NCI-H1930 (cell line): Measurements from ENCODE around the gene CDK19.

Source experiments
- DNase-seq, 2 experiments: peaks; one replicate each; lab custom pipeline; 2025; lab: John Stamatoyannopoulos, UW

The CDK19 gene

DNA sequence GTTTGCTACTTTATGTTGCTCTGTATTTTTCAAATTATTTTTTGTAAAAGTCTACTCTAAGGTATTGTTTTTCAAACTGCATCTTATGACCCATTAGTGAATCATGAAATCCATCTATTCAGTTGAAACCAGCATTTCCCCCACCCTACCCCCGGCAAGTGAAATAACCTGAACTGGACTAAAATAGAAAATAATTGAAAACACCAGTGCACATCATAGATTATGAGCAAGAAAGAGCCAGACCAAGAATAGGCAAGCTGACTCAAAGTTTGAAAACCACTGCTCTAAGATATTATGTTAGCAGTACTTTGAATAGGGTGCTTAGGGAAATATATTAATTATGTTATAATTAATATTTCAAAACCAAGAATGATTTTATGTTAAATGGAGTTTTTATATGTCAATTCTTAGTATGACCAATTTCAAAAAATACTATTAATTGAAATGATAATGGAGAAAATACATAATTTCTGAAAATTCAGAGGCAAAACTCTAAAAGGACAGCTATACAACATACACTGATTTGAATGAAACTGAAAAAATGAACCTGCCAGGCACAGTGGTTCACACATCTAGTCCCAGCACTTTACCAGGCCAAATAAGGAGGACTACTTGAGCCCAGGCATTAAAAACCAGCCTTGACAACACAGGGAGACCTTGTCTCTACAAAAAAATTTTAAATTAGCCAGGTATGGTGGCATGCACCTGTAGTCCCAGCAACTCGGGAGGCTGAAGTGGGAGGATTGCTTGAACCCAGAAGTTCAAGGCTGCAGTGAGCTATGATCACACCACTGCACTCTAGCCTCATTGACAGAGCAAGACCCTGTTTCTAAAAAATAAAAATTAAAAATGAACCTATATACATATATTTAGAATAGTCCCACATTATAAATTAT, 112.0 kb downstream of the CDK19 start:
- no peak for DNase-seq

DNA sequence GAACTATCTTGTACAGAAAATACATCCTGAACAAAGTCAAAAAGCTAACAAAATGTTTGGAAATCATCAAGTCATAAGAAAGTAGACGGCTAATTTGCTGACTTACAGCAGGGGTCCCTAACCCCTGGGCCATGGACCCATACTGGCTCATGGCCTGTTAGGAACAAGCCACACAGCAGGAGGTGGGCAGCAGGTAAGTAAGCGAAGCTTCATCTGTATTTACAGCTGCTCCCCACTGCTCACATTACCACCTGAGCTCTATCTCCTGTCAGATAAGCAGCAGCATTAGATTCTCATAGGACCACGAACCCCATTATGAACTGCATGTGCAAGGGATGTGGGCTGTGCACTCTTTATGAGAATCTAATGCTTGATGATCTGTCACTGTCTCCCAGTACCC, 115.5 kb downstream of the CDK19 start:
- DNase-seq, result no peak

DNA sequence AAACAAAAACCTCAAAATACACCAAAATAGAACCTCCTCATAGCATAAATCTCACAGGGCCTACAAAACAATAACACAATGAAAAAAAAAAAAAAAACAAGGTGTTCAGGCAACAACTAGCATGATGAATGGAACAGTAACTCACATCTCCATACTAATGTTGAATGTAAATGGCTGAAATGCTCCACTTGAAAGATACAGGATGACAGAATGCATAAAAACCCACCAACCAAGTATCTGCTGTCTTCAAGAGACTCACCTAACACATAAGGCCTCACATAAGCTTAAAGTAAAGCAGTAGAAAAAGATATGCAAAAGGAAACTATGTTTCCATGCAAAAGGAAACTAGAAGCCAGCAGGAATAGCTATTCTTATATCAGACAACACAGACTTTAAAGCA, 121.3 kb downstream of the CDK19 start:
- no peak for DNase-seq

DNA sequence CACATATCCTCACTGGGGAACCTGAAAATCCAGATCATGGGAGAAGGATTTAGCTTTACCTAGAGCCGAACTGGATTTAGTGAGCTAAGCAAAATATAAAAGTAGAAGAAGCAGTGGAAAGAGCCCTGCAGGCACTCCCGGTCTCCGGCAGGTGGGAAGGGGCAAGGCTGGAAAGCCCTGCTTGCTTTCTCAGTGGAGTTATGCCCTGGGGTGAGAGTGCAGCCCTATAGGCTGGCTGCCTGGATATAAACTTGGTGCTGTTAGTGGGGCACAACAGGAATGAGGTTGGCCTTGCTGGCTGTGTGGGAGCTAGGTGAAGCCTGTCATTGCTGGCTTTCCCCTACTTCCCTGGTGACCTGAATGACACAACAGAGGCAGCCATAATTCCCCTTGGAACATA, 122.0 kb downstream of the CDK19 start:
- no peak for DNase-seq

DNA sequence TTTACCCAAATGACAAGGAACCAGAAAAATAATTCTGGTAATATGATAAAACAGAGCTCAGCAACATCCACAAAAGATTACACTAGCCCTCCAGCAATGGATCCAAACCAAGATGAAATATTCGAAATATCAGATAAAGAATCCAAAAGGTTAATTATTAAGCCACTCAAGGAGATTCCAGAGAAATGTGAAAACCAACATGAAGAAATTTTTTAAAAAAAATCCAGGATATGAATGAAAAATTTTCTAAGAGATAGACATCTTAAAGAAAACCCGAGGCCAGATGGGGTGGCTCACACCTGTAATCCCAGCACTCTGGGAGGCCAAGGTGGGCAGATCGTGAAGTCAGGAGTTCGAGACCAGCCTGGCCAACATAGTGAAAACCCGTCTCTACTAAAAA, 124.4 kb downstream of the CDK19 start:
- DNase-seq, result no peak

DNA sequence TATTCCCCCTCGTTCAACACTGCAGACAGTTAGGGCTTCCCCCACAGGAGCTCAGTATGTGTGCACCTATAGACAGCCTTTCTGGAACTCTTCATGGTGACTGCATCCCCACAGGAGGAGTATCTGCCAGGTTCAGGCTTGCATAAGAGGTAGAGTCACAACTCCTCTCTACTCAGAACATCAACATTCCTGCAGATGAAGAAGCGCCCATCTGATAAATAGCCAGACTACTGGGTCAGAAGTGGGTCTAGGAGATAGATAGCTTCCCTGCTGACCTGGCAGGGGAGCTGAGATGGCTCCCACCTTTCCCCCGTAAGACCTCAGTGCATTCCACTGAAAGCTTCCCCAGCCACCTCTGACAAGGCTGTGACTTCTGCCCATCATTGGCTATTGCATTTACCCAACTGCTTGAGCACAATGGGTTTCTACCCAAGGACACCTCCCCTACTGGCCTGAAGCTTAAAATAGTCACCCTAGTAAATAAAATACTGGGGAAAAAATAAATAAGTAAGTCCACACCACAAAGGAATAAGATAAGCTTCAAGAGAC, 125.1 kb downstream of the CDK19 start:
- DNase-seq, result no peak

DNA sequence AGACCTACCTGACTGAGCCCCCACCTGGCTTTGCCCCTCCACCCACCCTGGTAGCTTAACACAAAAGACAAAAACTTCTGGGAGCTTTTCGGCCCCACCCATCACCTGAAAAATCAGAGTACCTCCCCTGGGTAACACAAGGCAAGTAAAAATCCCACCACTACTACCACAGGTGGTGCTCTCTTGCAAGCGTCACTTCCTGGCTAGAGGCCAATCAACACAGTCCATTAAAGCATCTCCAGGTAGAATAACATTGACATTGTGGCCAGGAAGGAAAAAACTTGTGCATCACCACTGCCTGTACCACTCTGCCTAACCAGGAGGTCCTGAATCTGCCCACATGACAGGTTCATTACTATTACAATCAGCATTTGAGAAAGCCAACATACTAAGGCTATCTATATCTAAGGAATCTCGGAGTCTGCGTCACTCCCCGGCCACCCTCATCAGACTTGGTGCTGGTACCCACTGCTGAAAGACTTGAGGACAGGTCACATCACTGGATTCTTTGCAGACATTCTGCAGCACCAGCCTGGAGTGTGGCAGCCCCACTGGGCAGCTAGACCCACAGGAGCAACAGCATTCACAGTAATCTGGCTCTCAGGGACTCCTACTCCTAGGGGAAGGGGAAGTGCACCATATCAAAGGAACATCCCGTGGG, 125.9 kb downstream of the CDK19 start:
- DNase-seq, result no peak

DNA sequence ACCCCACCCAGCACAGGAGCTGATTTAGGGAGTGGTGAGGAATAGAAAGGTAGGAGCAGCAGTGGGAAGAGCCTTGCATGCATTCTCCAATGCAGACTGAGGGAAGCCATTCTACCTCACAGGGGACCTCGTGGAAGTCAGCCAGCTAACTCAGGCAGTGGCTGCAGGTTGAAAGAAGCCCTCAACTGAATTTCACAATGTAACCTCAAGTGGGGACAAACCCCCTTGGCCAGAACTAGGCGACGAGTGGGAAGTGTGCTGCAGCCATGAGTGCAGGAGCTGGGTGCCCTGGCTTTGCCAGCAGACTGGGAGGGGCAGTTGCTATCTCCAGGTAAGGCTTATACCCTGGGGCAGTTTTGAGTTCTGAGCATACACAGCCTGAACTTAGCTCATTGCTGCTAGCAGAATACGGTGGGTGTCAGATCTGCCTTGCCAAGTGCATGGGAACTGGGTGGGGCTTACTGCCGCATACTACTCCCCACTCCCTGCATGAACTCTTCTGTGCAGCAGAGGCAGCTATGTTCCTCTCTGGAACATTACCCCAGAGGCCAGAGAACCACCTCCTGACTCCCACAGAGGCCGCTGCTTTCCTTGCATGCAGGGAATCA, 126.5 kb downstream of the CDK19 start:
- DNase-seq, result no peak

DNA sequence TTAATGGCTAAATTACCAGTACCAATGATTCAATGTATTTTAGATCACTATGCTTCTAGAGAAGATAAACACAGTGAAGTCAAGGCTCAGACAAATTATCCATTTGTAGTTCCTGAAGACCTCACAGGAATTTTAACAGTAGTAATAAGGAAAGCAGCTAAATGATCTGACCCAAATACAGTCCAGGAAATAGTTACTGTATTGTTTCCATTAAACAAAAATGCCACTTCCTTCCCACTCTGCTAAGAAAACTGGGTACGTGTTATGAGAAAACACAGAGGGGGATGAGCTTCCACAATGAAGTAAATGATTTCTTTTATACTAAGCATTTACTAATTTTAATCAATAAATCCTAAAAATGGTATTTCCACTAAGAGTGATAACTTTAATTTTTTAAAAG, 127.9 kb downstream of the CDK19 start:
- no peak for DNase-seq

DNA sequence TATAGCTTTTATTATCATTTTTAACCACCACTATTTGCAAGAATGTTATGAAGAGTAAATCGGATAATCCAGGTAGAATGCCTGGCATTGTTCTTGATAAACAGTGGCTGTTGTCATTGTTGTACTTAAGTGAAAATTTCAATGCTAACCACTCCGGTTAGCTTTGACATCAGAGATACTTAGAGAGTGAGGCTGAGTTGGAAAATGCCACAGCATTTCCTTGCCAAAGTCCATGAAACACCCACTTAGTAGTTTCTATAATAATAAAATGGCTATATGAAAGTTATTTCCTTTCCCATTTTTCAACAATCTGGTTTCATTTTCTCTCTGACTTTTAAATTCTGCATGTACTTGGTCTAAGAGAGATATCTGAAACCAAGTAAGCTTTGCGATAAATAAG, 132.0 kb downstream of the CDK19 start:
- no peak for DNase-seq

DNA sequence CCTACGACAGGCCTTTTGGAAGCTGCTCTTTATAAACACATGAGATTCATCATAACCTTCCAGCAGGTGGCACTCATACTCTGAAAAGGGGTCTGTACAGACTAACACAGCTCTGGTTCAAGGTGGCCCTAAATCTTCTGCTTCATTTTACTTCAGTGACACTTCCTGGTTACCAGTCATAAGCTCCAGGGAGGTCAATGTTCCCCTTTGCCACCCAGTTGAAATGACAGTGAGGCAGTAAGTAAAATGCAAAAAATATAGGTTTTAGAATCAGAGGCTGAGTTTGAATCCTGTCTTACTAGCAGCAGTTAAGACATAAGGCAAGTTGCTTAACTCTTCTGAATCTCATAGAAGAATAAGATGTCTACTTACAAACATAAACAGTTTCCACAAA, 132.8 kb downstream of the CDK19 start:
- peak; percentile 42 to 46 for DNase-seq

DNA sequence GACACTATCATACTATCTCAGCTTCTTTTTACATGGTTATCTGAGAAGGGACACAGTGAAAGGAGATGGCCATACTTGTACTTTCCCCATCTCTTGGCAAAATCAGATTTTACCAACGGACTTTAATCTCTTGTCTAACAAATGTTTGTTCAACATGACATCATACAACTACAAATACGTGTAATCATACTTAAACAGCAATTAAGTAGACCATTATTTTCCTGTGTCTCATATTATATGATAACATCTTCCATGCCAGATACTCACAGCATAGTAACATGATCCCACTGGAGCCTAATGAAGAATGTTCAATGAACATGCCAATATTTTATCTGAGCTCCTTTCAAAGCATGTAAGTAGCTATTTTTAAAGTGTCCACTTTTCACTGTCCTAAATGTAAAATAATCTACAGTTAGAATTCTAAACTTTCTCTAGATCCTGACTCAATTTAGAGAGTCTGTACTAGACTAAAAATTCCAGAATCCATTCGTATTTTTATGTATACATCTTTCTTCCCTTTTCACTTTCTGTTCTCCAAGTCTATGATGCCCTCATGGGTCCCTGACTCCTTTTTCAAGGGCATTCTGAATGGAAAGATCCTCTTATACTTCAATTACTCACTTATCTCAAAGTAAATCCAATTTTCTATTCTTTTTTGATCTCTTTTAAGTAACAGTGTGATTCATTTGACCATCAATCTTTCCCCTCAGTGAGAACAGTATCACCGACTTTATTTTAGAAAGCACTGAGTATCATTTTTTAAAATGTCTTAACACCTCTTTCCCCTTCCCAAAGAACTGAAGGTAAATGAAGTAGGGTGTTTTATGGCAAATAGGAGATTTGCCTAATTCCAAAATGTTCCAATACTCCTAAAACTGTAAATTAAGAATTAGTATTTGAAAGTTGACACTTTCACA, 133.5 kb downstream of the CDK19 start:
- peak in 1 of 2 experiments; percentile 16 for DNase-seq

DNA sequence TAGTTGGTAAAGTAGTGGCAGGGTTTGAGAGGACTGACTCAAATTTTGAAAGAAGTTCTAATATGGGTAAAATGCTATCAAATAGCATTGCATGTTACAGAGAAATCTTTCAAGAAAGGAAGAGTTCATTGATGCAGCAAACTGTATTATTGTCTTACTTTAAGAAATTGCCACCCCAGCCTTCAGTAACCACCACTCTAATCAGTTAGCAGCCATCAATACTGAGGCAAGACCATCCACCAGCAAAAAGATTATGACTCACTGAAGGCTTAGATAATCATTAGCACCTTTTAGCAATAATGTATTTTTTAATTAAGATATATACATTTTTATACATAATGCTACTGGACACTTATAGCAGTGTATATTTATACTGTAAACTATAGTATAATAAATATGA, 138.9 kb downstream of the CDK19 start:
- DNase-seq, result no peak

DNA sequence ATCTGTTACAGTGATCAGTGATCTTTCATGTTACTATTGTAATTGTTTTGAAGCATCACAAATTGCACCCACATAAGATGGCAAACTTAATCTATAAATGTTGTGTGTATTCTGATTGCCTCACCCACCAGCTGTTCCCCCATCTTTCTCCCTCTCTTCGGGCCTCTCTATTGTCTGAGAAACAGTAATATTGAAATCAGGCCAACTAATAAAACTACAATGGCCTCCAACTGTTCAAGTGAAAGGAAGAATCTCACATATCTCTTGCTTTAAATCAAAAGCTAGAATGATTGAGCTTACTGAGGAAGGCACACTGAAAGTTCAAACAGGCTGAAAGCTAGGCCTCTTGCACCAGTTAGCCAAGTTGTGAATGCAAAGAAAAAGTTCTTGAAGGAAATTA, 141.2 kb downstream of the CDK19 start:
- DNase-seq, result no peak

DNA sequence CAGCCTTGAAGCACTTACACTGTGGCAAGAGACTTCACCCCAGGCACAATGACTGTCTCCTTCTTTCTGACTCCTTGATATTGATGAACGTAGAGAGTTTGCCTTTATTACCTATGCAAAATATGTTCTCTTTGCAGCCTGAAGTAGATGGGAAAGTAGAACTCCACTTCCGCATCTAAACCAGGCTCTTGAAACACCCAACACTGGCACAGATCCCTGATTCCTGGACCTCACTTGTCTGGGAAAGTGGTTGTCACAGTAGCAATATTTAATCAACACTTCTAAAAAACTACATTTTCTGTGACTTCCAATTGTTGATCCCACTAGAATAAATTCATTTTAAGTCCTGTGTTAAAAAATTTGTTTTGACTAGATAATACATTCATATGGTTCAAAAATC, 143.1 kb downstream of the CDK19 start:
- DNase-seq, result no peak

DNA sequence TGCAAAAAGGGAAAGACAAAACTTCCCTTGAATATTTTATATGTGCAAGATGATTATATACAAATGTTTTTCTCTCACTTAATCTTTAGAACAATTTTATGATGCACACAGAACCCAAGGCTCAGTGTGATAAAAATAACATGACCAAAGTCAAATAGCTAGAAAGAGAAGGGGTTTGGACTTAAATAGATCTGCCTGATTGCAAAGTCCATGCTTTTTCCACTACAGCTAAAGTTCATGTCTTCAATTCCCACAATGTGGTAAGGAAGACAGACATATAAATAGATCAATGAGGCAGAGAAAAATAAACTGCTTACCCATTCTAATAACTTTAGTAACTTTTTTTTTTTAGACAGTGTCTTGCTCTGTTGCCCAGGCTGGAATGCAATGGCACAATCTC, 143.8 kb downstream of the CDK19 start:
- DNase-seq, result no peak

DNA sequence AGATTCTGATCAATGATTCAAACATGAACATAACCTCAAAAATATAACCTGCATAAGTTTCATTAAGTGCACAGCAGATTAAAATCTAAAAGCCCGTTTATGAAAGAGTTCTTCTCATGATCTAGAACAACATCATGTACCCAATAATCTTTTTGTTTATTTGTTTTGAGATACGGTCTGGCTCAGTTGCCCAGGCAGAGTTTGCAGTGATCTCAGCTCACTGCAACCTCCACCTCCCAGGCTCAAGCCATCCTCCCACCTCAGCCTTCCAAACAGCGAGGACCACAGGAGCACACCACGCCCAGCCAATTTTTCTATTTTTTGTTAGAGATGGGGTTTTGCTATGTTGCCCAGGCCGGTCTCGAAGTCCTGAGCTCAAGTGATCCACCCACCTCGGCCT, 149.7 kb downstream of the CDK19 start:
- no peak for DNase-seq

DNA sequence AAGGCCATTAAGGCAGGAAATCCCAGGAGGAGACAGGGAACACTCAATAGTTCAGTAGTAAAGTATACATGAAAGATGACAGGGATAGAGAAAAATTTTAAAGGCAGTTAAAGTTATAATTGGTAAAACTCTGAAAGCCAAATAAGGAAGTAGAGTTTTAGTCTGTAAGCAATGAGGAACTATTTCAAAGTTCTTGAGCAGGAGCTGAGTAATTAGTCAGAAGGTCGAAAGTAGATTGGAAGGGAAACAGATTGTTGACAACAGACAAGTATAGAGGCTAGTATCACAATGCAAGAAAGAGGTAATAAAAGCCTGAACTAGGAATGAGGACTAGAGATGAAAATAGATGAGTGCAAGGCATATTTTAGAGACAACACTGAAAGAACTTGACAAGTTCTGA, 150.3 kb downstream of the CDK19 start:
- DNase-seq, result no peak

DNA sequence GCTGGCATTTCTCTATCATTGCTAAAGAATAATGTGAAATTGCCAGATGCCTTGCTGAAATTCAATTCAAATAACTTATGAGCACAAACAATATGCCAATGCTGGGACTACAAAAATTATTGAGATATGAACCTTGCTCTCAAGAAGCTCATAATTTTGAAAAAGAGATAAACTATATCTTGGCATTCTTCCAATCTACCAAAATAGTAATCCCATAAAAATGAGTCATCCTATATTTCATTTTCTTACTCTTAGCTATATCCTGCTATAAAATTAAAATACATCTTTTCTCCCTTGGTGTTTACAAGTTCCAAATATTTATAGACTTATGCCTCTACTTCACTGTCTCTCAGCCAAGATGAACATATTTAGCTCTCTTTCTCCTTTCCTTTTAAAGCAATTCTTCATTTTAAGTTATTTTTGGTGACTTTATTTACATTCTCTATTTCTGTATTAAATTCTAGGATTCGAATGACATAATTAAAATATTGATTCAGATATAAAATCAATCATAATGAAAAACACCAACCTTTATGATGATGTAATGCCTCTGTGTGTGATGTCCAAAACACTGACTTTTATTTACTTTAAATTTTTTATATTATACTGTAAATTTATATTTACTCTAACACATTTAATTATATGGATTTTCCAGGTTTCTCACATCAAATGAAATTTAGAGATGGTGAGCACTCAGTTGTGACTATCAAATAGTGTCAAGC, 152.6 kb downstream of the CDK19 start:
- DNase-seq, result no peak

DNA sequence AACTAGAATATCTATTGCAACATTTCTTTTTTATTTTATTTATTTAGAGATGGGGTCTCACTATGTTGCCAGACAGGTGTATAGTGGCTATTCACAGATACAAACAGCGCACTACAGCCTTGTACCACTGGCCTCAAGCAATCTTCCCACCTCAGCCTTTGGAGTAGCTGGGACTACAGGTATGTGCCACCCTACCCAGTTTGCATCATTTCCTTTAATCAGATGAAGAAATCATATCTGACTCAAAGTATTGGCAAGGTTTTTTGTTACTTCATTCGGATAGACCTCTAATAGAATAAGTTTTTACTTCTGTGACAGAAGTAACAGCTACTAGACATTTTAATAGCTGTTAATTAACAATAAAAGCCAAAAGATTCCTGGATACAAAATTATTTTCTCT, 153.9 kb downstream of the CDK19 start:
- DNase-seq, result no peak

DNA sequence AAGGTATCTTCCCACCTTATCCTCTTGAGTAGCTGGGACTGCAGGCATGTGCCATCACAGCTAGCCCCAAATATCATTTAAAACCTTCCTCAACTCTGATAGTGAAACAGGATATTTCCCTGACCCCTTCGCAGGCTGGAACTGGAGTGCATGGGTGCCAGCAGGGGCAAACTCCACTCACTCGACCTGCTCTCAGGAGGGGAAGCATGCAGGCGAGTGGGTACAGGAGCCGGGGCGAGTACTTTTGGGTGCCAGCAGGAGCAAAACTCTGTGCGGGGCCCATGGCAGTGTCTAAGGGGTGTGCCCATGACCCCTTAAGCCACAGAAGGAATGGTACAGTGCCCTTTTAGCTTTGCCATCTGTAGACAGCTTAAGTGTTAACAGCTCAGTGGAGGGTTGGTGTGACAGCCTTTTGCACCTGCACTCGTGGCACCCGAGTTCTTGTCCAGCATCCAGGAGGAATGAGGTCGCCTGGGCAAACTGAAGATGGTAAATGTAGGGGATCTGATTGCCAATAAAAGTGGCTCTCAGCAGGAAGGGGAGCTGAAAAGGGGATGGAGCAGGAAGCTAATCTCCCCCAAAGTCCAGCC, 155.1 kb downstream of the CDK19 start:
- no peak for DNase-seq
